NCI-H187 treated with DMSO at 0.1 percent for 48 hours (cell line): ENCODE data around the gene WDFY1.

Source experiments
- DNase-seq: peaks from one replicate; lab custom pipeline; 2025; lab: John Stamatoyannopoulos, UW

Gene WDFY1

DNA sequence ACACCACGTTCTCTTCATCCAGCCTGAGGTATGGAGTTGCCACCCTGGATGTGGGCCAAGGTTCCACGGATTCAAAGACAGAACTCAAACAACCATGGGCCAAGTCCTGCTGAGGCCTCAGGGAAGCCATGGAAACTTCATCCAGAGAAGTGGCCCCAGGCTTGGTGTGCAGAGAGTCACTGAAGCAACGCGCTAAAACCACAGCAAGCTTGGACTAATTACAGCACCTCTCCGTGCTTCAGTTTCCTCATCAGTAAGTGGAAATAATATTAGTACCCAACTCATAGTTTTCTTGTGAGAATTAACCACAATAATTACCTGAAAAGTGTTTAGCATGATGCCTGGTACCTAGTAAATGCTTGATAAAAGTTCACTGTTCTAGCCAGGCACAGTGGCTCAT lies 88.6 kb downstream of the WDFY1 start:
- DNase-seq, result no peak

DNA sequence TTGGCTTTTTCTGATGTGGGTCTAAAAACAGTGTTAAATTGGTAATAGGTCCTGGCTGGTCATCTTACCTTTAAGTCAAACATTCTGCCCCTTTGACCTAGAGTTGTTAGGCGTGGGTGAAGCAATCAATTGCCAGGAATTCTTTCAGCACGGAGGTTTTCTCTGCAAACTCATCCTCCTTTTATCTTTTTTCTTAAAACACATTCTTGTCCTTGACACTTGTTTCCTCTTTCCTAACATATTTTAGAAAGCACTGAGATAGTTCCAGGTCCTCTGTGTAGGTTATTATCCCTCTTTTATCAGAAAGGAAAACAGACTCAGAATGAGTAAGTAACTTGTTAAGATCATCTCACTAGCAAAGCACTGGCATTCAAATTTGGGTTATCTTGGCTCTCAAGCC lies 89.1 kb downstream of the WDFY1 start:
- DNase-seq, result no peak

DNA sequence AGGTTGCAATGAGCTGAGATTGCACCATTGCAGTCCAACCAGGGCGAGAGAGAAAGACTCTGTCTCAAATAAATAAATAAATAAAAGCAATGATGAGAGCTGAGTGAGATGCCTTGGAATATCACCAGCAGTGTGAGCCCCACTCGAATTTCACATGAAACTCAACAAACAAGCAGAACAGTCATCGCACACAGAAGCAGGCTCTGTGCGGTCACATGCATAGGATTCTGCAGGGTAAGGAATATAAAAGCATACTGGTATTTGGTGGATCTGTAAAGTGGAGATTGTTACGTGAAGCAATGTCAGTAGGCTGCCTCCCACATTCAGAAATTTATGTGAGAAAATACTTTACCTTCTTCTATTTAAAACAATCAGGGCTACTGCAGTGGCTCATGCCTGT lies 89.7 kb downstream of the WDFY1 start:
- DNase-seq, result no peak

DNA sequence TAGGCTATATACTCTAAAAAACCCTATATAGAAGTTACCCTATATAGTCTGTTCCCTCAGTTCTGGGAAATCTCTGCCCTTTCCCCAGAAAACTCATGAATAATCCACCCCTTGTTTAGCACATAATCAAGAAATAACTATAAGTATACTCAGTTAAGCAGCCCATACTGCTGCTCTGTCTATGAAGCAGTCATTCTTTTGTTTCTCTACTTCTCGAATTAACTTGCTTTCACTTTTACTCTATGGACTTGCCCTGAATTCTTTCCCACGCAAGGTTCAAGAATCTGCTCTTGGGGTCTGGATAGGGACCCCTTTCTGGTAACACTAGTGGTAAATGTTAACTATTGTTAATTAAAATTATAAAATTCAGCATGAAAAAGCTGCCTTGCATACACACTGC lies 90.4 kb downstream of the WDFY1 start:
- no peak for DNase-seq

DNA sequence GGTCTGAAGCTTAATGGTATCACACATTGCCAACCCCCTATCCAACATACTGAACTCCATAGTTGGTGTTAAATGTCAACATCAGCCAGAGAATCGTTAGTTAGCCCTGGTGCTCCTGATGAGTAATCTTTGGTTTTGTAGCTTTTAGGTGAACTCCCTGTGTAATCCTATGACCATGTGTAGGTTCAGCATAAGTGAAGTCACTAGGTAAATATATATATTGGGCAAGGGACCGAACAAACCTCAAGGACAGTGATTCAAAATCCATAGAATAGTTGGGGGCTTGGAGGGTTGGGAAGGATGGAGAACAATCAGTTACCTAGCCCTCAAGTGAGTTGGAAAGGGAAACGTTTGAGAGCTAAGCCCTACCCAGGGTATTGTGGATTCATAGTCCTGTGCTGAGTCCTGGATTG lies 91.7 kb downstream of the WDFY1 start:
- DNase-seq, result no peak

DNA sequence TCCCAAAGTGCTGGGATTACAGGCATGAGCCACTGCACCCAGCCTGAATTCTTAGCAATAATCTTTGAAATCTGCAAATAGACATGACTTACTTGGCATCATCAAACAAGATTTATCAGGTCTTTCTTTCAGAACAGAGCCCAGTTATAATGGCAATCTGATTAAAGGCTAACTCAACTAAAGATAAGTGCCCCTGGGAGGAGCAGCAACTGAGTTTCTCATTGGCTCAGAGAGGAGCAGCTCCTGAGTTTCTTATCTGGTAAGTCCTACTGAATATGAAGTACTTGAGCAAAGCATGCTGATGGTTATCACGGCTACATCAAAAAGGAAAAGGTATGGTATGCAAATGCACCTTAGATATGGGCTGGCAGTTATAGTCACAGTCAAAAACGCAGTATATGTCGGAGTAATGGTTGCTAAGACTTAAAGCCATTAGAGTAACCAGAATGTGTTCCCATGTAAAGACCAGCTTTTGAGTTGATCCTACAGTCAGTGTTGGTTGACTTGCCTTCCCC lies 92.8 kb downstream of the WDFY1 start:
- no peak for DNase-seq

DNA sequence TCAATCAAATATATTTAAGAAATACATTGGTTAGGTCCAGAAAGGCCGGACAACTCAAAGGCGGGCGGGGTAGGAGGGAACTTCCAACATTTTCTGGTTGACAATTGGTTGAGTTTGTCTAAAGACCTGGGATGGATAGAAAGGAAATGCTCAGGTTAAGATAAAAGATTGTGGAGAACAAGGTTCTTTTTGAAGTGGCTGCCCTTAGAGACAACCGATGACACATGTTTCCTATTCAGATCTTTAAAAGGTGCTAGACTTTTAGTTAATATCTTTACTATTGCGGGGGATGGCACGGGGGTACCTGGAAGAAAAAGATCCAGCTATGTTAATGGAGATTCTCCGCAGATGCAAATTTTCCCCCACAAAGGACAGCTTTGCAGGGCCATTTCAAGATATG lies 97.7 kb downstream of the WDFY1 start:
- DNase-seq, result no peak

DNA sequence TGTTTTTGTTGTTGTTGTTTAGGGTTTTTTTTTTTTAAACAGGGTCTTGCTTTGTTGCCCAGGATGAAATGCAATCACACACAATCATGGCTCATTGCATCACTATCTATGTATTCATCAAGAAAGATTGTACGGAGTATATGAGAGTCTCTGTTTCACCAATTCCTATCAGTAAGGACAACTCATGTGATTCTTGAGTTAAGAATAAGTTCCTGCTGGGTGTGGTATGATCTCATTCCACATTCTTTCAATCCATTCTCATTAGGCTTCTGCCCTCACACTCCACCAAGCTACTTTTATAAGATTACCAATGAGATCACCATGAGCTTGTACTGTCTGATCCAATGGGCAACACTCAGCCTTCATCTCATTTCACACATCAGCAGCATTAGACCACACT lies 98.6 kb downstream of the WDFY1 start:
- no peak for DNase-seq

DNA sequence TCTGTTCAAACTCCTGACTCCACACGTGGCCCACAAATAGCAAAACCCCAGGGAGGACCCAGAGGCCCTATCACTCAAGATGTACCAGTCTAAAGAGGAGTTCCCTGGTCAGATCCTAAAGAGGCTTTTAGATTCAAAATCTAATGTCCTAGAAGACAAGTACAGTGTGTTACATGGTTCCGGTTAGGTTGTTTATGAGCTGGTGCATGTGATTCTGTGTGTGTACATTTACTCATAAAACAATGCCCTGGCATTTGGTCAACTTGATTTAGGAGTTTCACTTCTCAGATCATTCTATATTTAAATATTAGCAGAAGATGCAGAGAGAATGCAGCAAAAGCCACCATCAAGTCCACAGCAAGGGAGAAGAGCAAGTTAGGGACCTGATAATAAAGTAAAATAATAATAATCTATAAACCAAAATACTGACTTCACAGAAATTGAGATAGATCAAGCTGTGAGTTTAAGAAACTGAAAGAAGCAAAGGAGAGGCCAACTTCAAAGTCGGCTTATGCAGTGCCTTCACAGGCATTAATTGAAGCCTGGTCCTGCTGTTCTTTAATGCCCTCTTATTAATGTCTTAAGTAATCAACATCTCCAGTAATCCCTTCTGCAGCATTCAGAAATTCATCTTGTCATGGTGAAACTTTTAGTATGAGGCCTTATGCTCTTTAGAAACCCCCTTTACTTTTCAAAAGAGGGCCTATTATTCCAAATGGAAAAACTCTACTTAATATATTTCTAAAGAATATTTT lies 103.5 kb downstream of the WDFY1 start:
- no peak for DNase-seq

DNA sequence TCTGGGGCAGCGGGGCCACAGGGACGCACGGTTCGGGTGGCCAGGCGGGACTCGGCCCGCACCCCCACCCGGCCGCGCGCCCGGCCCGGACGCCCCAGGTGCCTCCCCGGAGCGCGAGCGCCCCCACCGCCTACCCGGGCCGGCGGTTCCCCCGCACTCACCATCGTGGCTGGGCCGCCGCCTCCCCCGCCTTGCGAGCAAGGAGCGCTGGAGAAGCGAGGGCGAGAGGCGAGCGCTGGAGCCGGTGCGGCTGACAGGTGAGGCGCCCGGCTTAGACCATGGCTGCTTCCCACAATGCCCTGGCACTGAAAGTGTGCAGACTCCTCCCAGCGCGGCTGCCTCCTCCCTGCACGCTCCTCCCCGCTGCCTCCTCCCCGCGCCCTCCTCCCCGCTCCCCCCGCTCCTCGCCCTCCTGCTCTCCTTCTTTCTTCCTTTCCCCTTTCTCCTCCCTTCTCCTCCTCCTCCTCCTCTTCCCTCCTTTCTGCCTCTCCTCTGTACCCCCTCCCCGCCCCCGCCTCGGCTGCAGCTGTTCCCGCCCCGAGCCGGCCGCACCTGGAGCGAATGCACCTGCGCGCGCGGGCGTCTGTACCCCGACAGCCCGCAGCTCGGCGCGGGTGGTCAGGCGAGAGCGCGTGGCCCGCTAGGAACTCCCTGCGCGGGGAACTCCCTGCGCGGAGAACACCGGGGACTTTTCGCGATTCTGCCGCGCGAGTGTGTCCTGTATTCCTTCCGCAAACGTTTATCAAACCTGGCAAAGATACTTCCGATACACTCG lies 107.7 kb downstream of the WDFY1 start, which contains the start of gene AP1S3:
Gene AP1S3 (minus strand): TSS at position 296 of the 775 bp plus-strand sequence. CDS start 132 bp downstream, at position 164.
- DNase-seq, result no peak

DNA sequence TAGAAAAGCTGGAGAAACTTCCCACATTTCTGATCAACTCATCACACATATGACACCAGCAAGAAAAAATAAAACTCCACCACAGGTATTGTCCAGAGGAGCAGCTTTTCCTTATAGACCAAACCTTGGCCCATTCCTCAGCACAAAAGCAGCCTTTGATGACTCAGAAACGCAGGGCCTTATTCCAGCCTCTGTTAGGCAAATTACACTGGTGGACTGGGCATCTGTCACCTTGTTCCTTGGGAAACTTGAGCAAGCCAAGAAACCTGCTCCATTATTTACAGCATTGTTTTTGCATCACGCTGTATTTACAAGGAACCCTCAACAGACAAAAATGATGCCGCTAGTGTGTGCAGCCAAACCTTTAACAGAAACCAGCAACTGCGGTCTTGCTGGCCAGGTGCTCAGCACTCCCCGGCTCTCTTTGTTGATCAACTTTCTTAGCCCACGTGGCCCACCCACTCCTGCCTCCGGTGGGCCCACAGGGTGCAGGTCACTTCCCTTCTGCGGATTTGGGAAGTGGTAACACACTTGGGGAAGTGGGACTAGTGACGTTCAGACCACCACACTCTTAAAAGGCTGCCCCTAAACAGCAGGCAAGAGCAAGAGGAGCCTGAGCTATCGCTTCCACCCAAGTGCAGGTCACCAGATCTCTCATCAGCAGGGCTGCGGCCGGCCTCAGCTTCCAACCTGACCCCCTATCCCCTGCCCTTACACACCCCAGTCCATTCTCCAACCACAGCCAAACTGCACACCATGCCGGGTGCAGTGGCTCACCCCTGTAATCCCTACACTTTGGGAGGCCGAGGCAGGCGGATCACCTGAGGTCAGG lies 109.2 kb downstream of the WDFY1 start:
- DNase-seq, result no peak

DNA sequence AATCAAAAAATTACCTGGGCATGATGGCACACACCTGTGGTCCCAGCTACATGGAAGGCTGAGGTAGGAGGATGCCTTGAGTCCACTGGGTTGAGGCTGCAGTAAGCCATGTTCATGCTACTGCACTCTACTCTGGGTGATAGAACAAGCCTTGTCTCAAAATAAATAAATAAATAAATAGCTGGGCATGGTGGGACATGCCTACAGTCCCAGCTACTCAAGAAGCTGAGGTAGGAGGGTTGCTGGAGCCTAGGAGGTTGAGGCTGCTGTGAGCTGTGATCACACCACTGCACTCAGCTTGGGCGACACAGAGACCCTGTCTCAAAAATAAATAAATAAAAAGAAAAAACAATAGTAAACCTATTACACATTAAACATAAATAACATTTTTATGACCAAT lies 110.7 kb downstream of the WDFY1 start:
- DNase-seq, result no peak

DNA sequence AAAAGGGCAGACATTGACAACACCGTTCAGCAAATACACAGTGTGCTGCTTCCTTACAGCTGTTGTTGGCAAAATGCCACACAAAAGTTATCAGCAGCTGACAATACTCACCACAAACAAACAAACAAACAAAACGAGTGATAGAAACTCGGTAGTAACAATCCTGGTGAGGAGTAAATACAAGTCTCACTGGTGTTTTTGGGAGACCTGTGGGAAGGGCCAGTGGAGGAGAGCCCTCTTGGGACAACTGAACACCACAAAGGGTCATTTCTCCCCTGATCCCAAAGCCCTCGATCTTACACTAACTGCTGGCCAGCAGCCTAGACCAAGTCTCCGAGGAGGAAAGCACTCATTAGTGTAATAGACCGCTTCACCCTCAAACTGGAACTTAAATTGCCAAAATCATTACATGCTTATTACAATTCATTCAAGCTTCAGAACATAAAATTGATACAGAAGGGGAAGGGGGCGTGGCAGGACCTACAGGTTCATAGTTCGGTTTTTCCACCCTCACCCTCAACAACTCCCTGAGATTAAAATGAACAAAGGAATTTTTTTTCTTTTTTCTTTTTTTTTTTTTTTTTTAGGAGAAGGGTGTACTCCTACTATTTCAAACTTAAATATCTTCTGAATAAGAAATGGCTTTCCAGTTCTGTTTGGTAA lies 112.8 kb downstream of the WDFY1 start:
- DNase-seq, result no peak

DNA sequence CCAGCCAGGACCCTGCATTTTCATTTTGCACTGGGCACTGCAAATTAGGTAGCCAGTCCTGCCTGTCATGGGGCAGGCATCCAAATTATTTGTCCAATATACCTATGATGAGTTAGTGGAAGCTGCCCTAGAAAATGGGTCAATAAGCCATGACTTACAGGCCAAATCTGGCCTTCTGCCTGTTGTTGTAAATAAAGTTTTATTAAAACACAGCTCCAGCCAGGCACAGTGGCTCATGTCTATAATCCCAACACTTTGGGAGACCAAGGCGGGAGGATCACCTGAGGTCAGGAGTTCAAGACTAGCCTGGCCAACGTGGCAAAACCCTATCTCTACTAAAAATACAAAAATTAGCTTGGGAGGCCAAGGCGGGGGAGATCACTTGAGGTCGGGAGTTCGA lies 116.0 kb downstream of the WDFY1 start:
- DNase-seq, result no peak

DNA sequence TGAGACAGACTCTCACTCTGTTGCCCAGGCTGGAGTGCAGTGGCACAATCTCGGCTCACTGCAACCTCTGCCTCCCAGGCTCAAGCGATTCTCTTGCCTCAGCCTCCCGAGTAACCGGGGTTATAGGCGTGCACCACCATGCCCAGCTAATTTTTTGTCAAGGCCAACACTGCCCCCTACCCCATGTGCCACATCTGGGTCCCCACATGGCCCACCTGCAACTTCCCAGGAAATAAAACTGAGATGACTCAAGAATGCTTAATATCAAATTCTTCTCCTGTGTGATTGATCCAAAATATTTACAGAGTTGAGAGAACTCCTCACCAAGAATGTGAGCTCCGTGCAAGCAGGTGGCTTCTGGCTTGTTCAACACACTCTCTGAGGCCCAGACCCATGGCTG lies 116.8 kb downstream of the WDFY1 start:
- no peak for DNase-seq

DNA sequence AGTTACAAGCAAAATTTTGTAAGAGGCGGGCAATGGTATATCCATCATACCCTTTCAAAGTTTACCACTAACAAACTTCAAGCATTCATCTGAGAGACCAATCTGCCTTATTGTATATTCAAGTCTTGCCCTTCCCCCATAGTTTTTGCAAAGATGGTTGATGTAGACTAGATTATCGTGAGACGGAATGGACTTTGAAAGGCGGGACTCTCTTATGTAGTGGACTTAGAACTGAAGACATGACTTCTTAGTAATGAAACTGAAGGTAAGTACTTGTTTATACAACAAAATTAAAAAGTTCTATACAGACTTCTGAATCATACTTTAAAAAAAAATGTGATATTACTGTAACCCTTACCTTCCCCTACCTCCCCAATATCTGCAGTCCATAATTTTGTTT lies 118.1 kb downstream of the WDFY1 start:
- no peak for DNase-seq
